HepG2 (cell line): ENCODE results near the gene FAM83G. TPM values are rescaled to one million over a fixed set of nuclear protein-coding genes. Genes with fewer than 3 reads are reported as not detected.
A peak's percentile ranks its signal among the peaks of the same experiment; 100 is the strongest.

ENCODE experiments used
- ADNP ChIP-seq: sonication (generic); formaldehyde crosslinking; IDR thresholded peaks from 2 replicates; pipeline ENCODE4 v1.4.0; 2020; ENCODE audit warnings: missing genetic modification reagents
- ATF7 ChIP-seq, 2 experiments: fragments of 450-650 bp in 1 of 2; sonication (generic) in 1 of 2; formaldehyde crosslinking in 1 of 2; IDR thresholded peaks; 2 replicates each; pipeline versions ENCODE4 v1.4.0 to v1.6.1; 2016 to 2020; ENCODE audit warnings: antibody characterized with exemption in 1 of 2, mild to moderate bottlenecking in 1 of 2, missing genetic modification reagents in 1 of 2
- CAMTA2 ChIP-seq: sonication (generic); formaldehyde crosslinking; IDR thresholded peaks from 2 replicates; pipeline ENCODE4 v1.4.0; 2020; ENCODE audit warnings: mild to moderate bottlenecking, missing genetic modification reagents, borderline replicate concordance
- IRF2 ChIP-seq: IDR thresholded peaks from 2 replicates; pipeline ENCODE4 v1.6.1; 2018; ENCODE audit warnings: missing genetic modification reagents, missing compliant biosample characterization
- KDM2A ChIP-seq: sonication (generic); formaldehyde crosslinking; IDR thresholded peaks from 2 replicates; pipeline ENCODE4 v1.4.0; 2020; ENCODE audit warnings: low read depth, missing genetic modification reagents, borderline replicate concordance
- KDM3A ChIP-seq: IDR thresholded peaks from 2 replicates; pipeline ENCODE4 v1.6.1; 2018; ENCODE audit warnings: low read depth, missing compliant biosample characterization
- KLF13 ChIP-seq: sonication (generic); formaldehyde crosslinking; IDR thresholded peaks from 2 replicates; pipeline ENCODE4 v1.4.0; 2020; ENCODE audit warnings: mild to moderate bottlenecking, missing genetic modification reagents
- MAFF ChIP-seq: IDR thresholded peaks from 2 replicates; pipeline ENCODE4 v1.6.1; 2011; ENCODE audit warnings: low read depth, low read length, improper control_type of control experiment
- MIER3 ChIP-seq: IDR thresholded peaks from 2 replicates; pipeline ENCODE4 v1.6.1; 2016; ENCODE audit warnings: missing compliant biosample characterization, borderline replicate concordance
- MNT ChIP-seq: fragments of 450-650 bp; IDR thresholded peaks from 2 replicates; pipeline ENCODE4 v1.6.1; 2016
- NFIC ChIP-seq: IDR thresholded peaks from 2 replicates; pipeline ENCODE4 v1.6.1; 2012; ENCODE audit warnings: mild to moderate bottlenecking, low read length, inconsistent platforms
- POGZ ChIP-seq: sonication (generic); formaldehyde crosslinking; IDR thresholded peaks from 2 replicates; pipeline ENCODE4 v1.4.0; 2020; ENCODE audit warnings: mild to moderate bottlenecking, missing genetic modification reagents
- PRMT3 ChIP-seq: sonication (generic); formaldehyde crosslinking; IDR thresholded peaks from 2 replicates; pipeline ENCODE4 v1.8.1; 2022; ENCODE audit warnings: low read depth, mild to moderate bottlenecking, moderate library complexity, missing genetic modification reagents, borderline replicate concordance
- SALL2 ChIP-seq: sonication (generic); formaldehyde crosslinking; IDR thresholded peaks from 2 replicates; pipeline ENCODE4 v1.8.1; 2023; ENCODE audit warnings: mild to moderate bottlenecking, missing genetic modification reagents, inconsistent platforms
- TBP ChIP-seq: sonication (generic); formaldehyde crosslinking; IDR thresholded peaks from 2 replicates; pipeline ENCODE4 v1.5.0; 2020; ENCODE audit warnings: missing genetic modification reagents
- TFDP1 ChIP-seq: IDR thresholded peaks from 2 replicates; pipeline ENCODE4 v1.6.1; 2016; ENCODE audit warnings: missing compliant biosample characterization, missing genetic modification reagents, borderline replicate concordance
- ZBTB43 ChIP-seq: sonication (generic); formaldehyde crosslinking; conservative IDR thresholded peaks from 2 replicates; pipeline ENCODE4 v1.4.0; 2020; ENCODE audit warnings: missing genetic modification reagents
- ZFP36L1 ChIP-seq: sonication (generic); formaldehyde crosslinking; IDR thresholded peaks from 2 replicates; pipeline ENCODE4 v1.8.0; 2022; ENCODE audit warnings: mild to moderate bottlenecking, missing genetic modification reagents, moderate library complexity
- ZMYM2 ChIP-seq: sonication (generic); formaldehyde crosslinking; IDR thresholded peaks from 2 replicates; pipeline ENCODE4 v1.8.0; 2022; ENCODE audit warnings: mild to moderate bottlenecking, missing genetic modification reagents
- ZNF143 ChIP-seq: sonication (generic); formaldehyde crosslinking; IDR thresholded peaks from 2 replicates; pipeline ENCODE4 v1.4.0; 2020; ENCODE audit warnings: missing genetic modification reagents
- ZNF263 ChIP-seq: sonication (generic); formaldehyde crosslinking; IDR thresholded peaks from 2 replicates; pipeline ENCODE4 v1.4.0; 2020; ENCODE audit warnings: missing genetic modification reagents
- ZNF451 ChIP-seq: sonication (generic); formaldehyde crosslinking; IDR thresholded peaks from 2 replicates; pipeline ENCODE4 v1.5.0; 2020; ENCODE audit warnings: mild to moderate bottlenecking, missing genetic modification reagents
- ZNF460 ChIP-seq: sonication (generic); formaldehyde crosslinking; IDR thresholded peaks from 2 replicates; pipeline ENCODE4 v1.5.1; 2020; ENCODE audit warnings: missing genetic modification reagents, mild to moderate bottlenecking, borderline replicate concordance
- ZNF713 ChIP-seq: sonication (generic); formaldehyde crosslinking; IDR thresholded peaks from 2 replicates; pipeline ENCODE4 v1.4.0; 2020; ENCODE audit warnings: mild to moderate bottlenecking, missing genetic modification reagents
- ZNF784 ChIP-seq: sonication (generic); formaldehyde crosslinking; IDR thresholded peaks from 2 replicates; pipeline ENCODE4 v1.5.1; 2020; ENCODE audit warnings: missing genetic modification reagents, mild to moderate bottlenecking, borderline replicate concordance
- polyA plus RNA-seq, 8 experiments: library from polyadenylated mRNA; depleted of rRNA in 3 of 8; stranded (reverse) in 7 of 8; unstranded in 1 of 8; fragments of >200 nt; fragmentation: Illumina TruSeq in 4 of 8; extraction: Trizol in 4 of 8; gene quantifications; 2 replicates each; pipeline versions ENCODE4 v1.2.1 to v1.2.3, GENCODE V29; 2011 to 2016; ENCODE audit warnings: low read depth in 4 of 8, missing spikeins in 1 of 8, mixed read lengths in 1 of 8; ENCODE audit not compliant: insufficient read depth in 1 of 8
- total RNA-seq, 5 experiments: library from RNA; depleted of rRNA; stranded (reverse); fragments of >200 nt; fragmentation: Illumina TruSeq; extraction: Trizol; gene quantifications; 2 replicates each; pipeline ENCODE4 v1.2.3, GENCODE V29; 2016; ENCODE audit warnings: low read depth in 1 of 5

FAM83G gene
- total and polyA plus RNA-seq, 2 of the 13 experiments (the other 11 are each of a cell fraction or from before 2014, with no cell fraction given): 13.7 to 18.6 TPM

- TF ChIP-seq NFIC: no peak
- TF ChIP-seq ZMYM2 (CRISPR knock-in tag): 0 out of 2 replicates have a peak, but pooled peaks have one; percentile 64
- peak; percentile 84 for TF ChIP-seq KDM2A
- TF ChIP-seq MAFF: no peak; the same call in 1 of the 2 replicates
- peak; percentile 94 for TF ChIP-seq KDM3A (CRISPR knock-in tag)
- TF ChIP-seq CAMTA2 (CRISPR knock-in tag): no peak
- TF ChIP-seq PRMT3 (CRISPR knock-in tag): no peak; the same call in 1 of the 2 replicates
- TF ChIP-seq TBP: no peak
- no peak; the same call in 1 of the 2 replicates for TF ChIP-seq ZNF460 (CRISPR knock-in tag)
- peak; percentile 20; the same call in 1 of the 2 replicates for TF ChIP-seq ATF7 (IDR thresholded peaks at IDR 0.05)
- peak; percentile 94 for TF ChIP-seq ATF7 (CRISPR knock-in tag; IDR thresholded peaks at IDR 0.05)
- peak; percentile 90 for TF ChIP-seq POGZ (CRISPR knock-in tag)
- peak; percentile 98 for TF ChIP-seq ZNF713
- no peak for TF ChIP-seq KLF13 (CRISPR knock-in tag)
- peak; percentile 52 for TF ChIP-seq MNT
- peak; percentile 92 for TF ChIP-seq ZBTB43 (CRISPR knock-in tag)
- peak; percentile 91 for TF ChIP-seq ZFP36L1
- peak; percentile 64; the same call in 1 of the 2 replicates for TF ChIP-seq TFDP1 (CRISPR knock-in tag)
- no peak; the same call in 1 of the 2 replicates for TF ChIP-seq ADNP (CRISPR knock-in tag)
- peak; percentile 88 for TF ChIP-seq SALL2 (CRISPR knock-in tag)
- peak; percentile 87 for TF ChIP-seq ZNF263 (CRISPR knock-in tag)
- peak; percentile 89 for TF ChIP-seq ZNF451 (CRISPR knock-in tag)
- TF ChIP-seq ZNF143: peak; percentile 58; the same call in 1 of the 2 replicates
- TF ChIP-seq ZNF784: peak; percentile 82; the same call in 1 of the 2 replicates
- peak; percentile 98 for TF ChIP-seq IRF2
- peak; percentile 99 for TF ChIP-seq MIER3 (CRISPR knock-in tag)
These were observed 15.9 kb downstream of the FAM83G start (continued) for GRCh38 chr17:18988546-18989173.
